Amniotic stem cell (primary cell): ENCODE data around the gene RGMB.
A peak's percentile ranks its signal among the peaks of the same experiment; 100 is the strongest.

ENCODE experiments used
- DNase-seq: peaks from one replicate; lab custom pipeline; 2025; lab: John Stamatoyannopoulos, UW

RGMB gene

GRCh38 chr5:98768160-98768959, 5.1 kb upstream of the RGMB start:
- peak; percentile 49 for DNase-seq

- no peak for DNase-seq
Observed at GRCh38 chr5:98768960-98769209, 4.6 kb upstream of the RGMB start.

DNA sequence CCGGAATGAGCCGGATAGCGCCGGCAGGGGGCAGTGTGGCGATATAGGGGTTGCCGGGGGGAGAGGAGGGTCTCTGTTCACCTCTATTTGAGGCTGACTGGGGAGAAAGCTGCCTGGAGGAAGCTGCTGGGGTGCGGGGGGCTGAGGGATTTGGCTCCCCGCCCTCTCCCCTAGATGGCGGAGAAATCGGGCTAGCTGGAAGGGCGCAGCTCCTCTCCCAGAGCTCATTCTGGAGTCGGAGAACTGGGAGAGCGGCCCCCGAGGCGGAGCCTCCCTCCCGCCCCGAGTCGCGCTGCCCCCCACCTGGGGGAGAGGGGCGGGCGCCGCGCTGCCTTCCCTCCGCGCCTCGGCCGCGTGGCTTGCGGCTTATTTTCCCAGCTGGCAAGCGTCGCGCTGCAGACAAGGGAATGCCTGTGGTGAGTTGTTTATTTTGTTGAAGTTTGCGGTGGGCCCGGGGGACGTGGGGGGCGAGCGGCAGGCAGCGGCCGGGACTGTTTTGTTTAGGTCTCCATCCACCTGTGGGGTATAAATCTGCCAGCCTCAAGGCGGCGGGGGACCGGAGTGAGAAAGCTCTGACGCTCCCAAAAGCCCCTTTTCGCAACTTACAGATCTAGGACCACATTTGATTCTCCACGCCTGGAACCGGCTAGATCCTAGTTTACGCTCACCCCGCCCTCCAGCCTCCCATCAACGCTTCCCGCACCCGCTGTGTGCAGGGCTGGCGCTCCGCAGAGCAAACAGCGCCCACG, 4.1 kb upstream of the RGMB start:
- DNase-seq: peak; percentile 78

DNA sequence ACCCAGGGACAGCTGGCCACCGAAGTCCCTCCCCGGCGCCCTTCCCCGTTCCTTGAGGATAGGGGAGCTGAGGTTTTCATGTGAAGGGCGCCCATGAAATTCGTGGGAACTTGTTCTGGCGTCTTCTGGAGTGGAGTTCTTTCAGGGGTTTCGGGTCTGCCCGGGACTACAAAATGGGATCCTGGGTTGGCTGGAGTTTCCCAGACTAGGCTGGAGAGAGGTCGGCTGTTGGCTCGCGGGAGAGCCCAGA, 3.6 kb upstream of the RGMB start:
- no peak for DNase-seq

- DNase-seq: no peak
Observed at GRCh38 chr5:98770209-98770910, 3.1 kb upstream of the RGMB start.

- no peak for DNase-seq
Observed at GRCh38 chr5:98770911-98771322, 2.5 kb upstream of the RGMB start.

- peak; percentile 84 for DNase-seq
Observed at GRCh38 chr5:98771382-98772109, 1.9 kb upstream of the RGMB start.

DNA sequence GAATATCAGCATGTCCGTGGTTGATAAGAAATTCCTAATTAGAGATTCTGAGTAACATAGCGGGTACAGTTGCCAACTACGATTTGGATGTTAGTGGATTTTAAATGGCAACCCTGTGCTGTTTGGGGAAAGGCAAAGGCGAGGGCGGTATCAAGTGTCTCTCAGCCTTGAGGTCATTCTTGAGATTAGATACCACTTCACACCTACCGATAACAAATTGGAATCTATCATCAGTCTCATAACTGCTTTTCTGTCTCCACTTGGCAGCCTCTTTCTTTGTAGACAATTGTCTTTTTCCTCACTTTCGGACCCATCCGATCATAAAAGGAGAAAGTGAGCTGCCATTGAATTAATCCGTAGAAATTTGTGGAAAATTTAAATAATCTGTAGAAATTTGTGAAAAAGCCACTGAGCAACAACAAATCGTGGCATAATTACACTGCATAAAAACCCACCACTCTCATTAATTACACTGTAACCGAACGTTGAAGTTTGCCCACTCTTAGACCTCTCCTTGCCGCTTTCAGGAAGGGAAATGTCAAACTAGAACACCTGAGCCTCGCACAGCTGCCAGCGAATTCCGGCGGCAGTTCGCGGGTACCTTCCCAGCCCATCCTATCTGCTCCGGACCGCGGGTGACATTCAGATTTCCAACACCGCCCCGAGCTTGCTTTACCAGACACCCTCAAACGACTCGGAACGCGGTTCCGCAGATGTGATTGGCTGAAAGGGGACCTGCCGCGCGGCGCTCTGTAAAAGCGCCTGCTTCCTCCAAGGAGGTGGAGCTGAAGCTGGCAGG, 849 bp upstream of the RGMB start:
- peak; percentile 87 for DNase-seq

GRCh38 chr5:98773214-98773463, 324 bp upstream of the RGMB start:
- no peak for DNase-seq

- peak; percentile 30 for DNase-seq
Observed at GRCh38 chr5:98774192-98775033, 950 bp downstream of the RGMB start.

DNA sequence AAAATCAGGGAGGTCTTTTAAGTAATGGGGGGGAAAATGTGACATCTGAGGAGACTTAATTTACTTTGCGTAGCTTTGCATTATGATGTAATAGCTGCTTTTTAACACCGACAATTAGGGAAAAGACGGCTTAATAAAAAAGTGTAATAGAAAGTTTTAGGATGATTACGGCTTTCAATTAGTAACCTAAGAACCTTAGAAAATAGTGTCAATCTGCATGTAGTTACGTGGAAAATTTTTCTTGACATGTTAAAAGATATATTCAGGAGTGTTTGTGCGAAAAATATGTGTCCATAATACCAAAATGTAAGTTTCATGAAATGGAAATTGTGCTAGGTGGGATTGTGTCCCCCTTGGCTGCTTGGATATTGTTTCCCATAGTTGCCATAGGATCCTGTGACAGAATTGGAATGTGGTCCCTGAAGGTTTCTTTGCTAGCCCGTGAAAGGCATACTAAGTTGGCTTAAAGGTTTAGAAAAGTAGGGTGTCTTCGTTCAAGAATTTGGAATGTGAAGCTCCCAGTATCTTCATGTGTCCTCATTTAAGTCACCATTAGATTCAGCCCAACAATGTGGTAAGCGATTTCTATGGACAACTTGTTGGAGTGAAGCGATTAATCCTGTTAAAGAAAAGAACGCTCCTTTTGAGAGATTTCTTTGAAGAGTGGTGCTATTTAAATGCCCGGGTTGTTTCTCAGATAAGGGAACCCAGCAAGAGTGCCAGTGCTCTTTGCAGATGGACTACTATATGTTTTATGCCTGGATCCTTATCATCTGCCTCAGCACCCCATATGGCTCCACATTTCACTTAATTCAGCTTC, 2.0 kb downstream of the RGMB start:
- DNase-seq: no peak

DNA sequence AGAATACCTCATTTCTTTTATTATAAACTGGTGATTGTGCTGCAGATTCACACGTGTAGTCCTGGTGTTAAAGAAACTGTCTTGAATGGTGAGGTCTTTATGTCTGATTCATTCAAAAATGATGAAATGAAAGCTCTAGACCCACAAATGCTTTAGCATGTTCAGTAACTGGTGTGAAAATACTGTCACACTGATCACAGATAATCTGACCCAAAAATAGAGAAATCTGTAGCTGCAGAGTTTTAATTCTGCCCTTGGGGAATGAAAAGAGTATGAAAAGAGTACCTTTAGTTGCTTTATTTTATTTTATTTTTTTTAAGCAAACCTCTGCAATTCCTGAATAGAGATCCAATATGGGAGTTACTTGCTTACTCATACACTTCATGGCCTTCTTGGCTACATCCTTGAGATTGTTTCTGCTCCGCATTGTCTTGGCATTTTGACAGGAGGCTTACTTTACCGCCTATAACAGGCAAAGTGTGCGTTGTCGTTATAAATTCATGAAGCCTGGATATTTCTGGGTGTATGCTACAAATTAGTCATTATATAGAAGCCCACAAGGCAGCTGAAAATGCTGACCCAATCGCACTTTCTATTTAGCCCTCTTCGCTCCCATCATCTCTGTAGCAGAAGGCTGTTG, 2.7 kb downstream of the RGMB start:
- DNase-seq: peak; percentile 72

DNA sequence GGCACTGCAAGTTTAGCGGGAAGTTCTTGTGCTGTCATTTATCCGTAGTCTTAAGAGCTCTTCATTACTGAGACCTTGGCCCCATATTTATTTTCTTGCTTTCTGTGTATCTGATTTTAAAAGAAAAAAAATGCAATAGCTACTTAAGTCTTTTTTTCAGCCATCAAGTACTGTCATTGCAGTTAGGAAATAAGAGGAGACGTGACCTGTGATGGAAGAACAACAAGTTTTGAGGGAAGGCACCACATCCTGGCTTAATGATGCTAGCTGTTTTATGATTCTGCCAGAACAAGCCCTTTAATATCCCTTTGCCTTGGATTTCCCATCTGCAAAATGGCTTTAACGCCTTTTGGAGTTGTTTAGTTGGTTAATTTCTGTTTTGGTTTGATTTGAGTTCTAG, 3.8 kb downstream of the RGMB start:
- DNase-seq: no peak

- no peak for DNase-seq
Observed at GRCh38 chr5:98779264-98779877, 5.9 kb downstream of the RGMB start.

DNA sequence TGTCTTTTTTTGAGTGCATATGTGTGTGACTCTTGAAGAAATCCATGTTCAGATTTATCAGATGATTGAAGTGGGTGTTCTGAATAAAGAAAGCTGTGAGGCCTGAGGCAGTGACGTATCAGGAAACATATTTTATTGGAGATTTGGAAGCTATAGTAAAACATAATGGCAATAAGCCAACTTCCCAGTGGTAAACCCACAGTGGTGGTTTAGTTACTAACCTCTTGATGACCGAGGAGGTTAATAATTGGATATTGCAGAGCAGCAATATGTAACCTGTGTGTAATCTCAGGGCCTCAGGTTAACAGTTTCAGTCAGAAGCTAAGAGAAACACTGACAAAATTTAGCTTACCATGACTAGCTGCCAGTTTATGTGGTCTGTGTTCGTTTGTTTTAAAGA, 6.9 kb downstream of the RGMB start:
- no peak for DNase-seq

DNA sequence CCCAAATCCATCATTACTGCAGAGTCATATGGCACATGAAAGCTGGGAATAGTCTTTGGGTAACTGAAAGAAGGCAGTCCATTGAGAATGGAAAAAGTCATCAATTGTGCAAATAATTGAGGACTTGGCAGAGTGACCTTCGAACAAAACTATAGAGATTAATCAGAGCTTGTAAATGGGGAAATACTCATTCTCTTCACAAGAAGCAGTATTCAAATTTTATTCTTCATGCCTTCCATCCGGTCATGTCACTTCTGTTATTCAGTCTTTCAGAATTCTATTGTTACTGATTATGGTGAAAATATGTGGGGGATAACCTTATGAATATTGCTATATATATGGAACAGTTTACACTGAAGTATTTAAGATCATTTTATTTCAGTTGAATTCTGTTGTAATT, 8.1 kb downstream of the RGMB start:
- no peak for DNase-seq

DNA sequence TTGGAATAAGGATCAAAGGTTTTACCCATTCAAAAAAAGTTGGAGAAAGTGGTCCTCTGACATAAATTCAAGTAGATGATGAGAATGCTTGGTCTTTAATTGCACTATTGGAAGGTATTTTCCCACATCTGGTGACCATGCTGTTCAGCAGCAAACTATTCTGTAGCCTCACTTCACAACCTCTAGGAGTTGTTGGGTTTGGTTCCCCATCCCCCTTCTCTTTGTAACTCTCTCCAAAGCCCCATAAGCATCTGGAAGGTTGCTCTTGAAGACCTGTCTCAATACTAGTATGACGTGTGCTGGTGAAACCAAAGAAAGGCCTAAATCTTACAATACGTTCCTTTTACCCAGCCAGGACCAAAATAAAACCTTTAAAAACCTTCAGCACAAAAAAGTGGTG, 8.5 kb downstream of the RGMB start:
- DNase-seq: no peak

GRCh38 chr5:98783051-98783649, 9.7 kb downstream of the RGMB start:
- DNase-seq: no peak

DNA sequence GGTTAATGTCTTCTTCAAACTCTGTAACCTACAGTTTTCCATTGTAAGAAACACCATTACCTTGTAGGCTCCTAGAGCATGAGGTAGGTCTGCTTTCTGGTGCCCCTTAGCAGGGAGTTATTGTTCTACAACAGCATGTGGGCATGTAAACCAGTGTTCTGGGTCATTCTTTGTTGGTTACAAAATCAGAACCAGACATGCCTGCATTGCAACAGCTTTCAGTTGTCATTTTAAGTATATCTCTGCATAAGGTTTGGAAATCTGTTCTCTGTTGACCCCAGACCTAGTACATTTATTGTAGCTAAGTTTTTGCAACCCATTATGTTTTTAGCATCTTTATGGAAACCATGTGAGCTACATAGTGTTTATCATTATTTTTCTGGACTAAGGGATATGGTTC, 10.9 kb downstream of the RGMB start:
- no peak for DNase-seq
